ENCODE data around the gene ZFYVE9.
A peak's percentile ranks its signal among the peaks of the same experiment; 100 is the strongest.

DNA sequence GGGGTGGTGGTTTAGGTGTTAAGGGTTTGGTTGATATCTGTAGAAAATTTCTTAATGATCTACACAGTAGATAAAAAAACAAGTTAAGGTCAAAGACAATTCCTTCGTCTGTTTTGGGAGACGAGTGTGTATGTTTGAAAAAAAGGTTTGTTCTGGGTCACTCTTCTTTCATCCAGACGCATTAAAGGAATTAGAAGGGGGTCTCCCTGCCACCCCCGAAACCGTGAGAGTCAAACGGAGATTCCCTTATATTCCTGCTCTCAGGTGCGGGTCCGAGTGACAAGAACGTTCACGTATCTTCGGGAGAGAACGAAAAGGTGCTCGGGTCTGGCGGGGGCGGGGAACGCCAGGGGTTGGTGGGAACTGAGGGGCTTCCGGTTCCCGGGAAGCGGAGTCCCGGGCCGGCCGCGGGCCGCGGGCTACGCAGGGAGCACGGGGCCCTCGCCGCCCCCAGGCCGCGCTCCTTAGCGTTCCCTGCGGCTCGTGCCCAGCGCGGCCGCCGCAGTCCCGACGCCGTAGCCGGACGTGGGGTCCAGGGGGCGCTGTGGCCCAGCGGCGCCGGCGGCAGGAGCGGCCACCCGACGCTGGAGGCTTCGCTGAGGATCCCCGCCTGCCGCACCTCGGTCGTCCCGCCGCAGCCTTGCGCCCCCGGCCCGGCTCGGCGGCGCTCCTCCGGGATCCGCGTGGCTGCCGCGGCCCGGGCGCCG is at the start of gene ZFYVE9:
- TF ChIP-seq CTCF (conservative IDR thresholded peaks at IDR 0.05; ENCODE audit: low read length) (peak; percentile 51), EZH2phosphoT487 (IDR thresholded peaks at IDR 0.05; ENCODE audit: borderline replicate concordance) (no peak)

All from Loucy (cell line).